IMR-90 (cell line): ENCODE data around the gene ATP4B. TPM values are rescaled to one million over a fixed set of nuclear protein-coding genes. Genes with fewer than 3 reads are reported as not detected.

Source experiments
- ATAC-seq: fragments of 200-7000 bp; cut with Tn5 transposase; 2 replicates; pipeline ENCODE4 v1.9.1; 2020; ENCODE audit warnings: low read depth, mild to moderate bottlenecking, moderate library complexity
- BruUV-seq: library from RNA; stranded (reverse); fragments of 400-500 nt; replicated peaks from 2 replicates; lab custom pipeline; 2021; lab: Mats Ljungman, UMichigan
- CTCF ChIA-PET: fragments of 300-600 bp; formaldehyde crosslinking; extraction: SDS; loops from one replicate; lab custom pipeline; 2021; ENCODE audit warnings: antibody characterized with exemption; lab: Yijun Ruan, JAX
- POLR2A ChIA-PET: fragments of 300-600 bp; sonication (Branson Sonifier 250); formaldehyde crosslinking; loops from one replicate; lab custom pipeline; 2022; ENCODE audit warnings: antibody characterized with exemption; ENCODE audit not compliant: unreplicated experiment; lab: Charles Lee
- DNase-seq: peaks from one replicate; pipeline ENCODE4 v3.0.0; 2013
- H2AFZ ChIP-seq: replicated peaks from 2 replicates; pipeline ENCODE3; 2013; ENCODE audit warnings: low read length, mild to moderate bottlenecking; ENCODE audit not compliant: poor library complexity
- H2AK5ac ChIP-seq: 2 replicates; pipeline ENCODE4 v1.6.1; 2013; ENCODE audit warnings: low read depth, low read length, inconsistent platforms
- H2AK9ac ChIP-seq: replicated peaks from 2 replicates; pipeline ENCODE3; 2013; ENCODE audit warnings: mild to moderate bottlenecking, low read depth, low read length, moderate library complexity; ENCODE audit not compliant: poor library complexity
- H2BK120ac ChIP-seq: 2 replicates; pipeline ENCODE4 v1.6.1; 2013; ENCODE audit warnings: low read depth, low read length, inconsistent platforms
- H2BK15ac ChIP-seq: 3 replicates; pipeline ENCODE4 v1.6.1; 2013; ENCODE audit warnings: low read depth, low read length, inconsistent platforms
- H2BK20ac ChIP-seq: 2 replicates; pipeline ENCODE4 v1.6.1; 2013; ENCODE audit warnings: low read depth, mild to moderate bottlenecking, inconsistent platforms, low read length, moderate library complexity
- H2BK5ac ChIP-seq: 2 replicates; pipeline ENCODE4 v1.6.1; 2013; ENCODE audit warnings: mild to moderate bottlenecking, low read depth, low read length, inconsistent platforms; ENCODE audit not compliant: poor library complexity, severe bottlenecking
- H3K14ac ChIP-seq: replicated peaks from 2 replicates; pipeline ENCODE4 v1.6.1; 2013; ENCODE audit warnings: low read depth, low read length, inconsistent platforms
- H3K18ac ChIP-seq: 2 replicates; pipeline ENCODE4 v1.6.1; 2013; ENCODE audit warnings: low read depth, low read length, control low read depth
- H3K23ac ChIP-seq: 2 replicates; pipeline ENCODE4 v1.6.1; 2013; ENCODE audit warnings: low read depth, low read length, inconsistent platforms
- H3K27ac ChIP-seq: 2 replicates; pipeline ENCODE4 v1.5.1; 2013; ENCODE audit warnings: mild to moderate bottlenecking, control low read depth, low read length; ENCODE audit not compliant: insufficient read depth
- H3K27me3 ChIP-seq: 2 replicates; pipeline ENCODE4 v1.6.1; 2013; ENCODE audit warnings: low read length; ENCODE audit not compliant: control insufficient read depth, insufficient read depth
- H3K36me3 ChIP-seq: 2 replicates; pipeline ENCODE4 v1.6.1; 2013; ENCODE audit warnings: low read length, mixed read lengths; ENCODE audit not compliant: control insufficient read depth, insufficient read depth
- H3K4ac ChIP-seq: 2 replicates; pipeline ENCODE4 v1.6.1; 2013; ENCODE audit warnings: low read depth, low read length, inconsistent platforms
- H3K4me1 ChIP-seq: 2 replicates; pipeline ENCODE4 v1.6.1; 2013; ENCODE audit warnings: low read length, mixed read lengths; ENCODE audit not compliant: control insufficient read depth, insufficient read depth
- H3K4me2 ChIP-seq: 2 replicates; pipeline ENCODE4 v1.6.1; 2013; ENCODE audit warnings: low read depth, mild to moderate bottlenecking, control low read depth, low read length, moderate library complexity
- H3K4me3 ChIP-seq: 2 replicates; pipeline ENCODE4 v1.5.1; 2013; ENCODE audit warnings: low read depth, mild to moderate bottlenecking, control low read depth, low read length, moderate library complexity; ENCODE audit not compliant: insufficient read depth
- H3K56ac ChIP-seq: 2 replicates; pipeline ENCODE4 v1.6.1; 2013; ENCODE audit warnings: low read length, inconsistent platforms; ENCODE audit not compliant: insufficient read depth; ENCODE audit errors: extremely low read depth
- H3K79me1 ChIP-seq, 2 experiments: 2 replicates each; pipeline ENCODE4 v1.6.1; 2013; ENCODE audit warnings: low read length in 2 of 2, inconsistent platforms in 1 of 2, low read depth in 1 of 2
- H3K9ac ChIP-seq: 2 replicates; pipeline ENCODE4 v1.6.1; 2013; ENCODE audit warnings: low read depth, low read length, control low read depth
- H3K9me1 ChIP-seq: 2 replicates; pipeline ENCODE4 v1.6.1; 2013; ENCODE audit warnings: low read length, inconsistent platforms; ENCODE audit not compliant: insufficient read depth
- H3K9me3 ChIP-seq: 2 replicates; pipeline ENCODE4 v1.6.1; 2013; ENCODE audit warnings: low read length; ENCODE audit not compliant: control insufficient read depth, insufficient read depth
- H4K20me1 ChIP-seq: 2 replicates; pipeline ENCODE4 v1.6.1; 2013; ENCODE audit warnings: low read length, inconsistent platforms; ENCODE audit not compliant: insufficient read depth
- H4K5ac ChIP-seq: 2 replicates; pipeline ENCODE4 v1.6.1; 2013; ENCODE audit warnings: mild to moderate bottlenecking, low read depth, low read length, control low read depth
- H4K8ac ChIP-seq, 2 experiments: 2 replicates each; pipeline ENCODE4 v1.6.1; 2013; ENCODE audit warnings: low read depth in 2 of 2, low read length in 2 of 2, control low read depth in 1 of 2, inconsistent platforms in 1 of 2
- H4K91ac ChIP-seq: 2 replicates; pipeline ENCODE4 v1.6.1; 2013; ENCODE audit warnings: low read depth, low read length, inconsistent platforms; ENCODE audit not compliant: insufficient read depth
- BHLHE40 ChIP-seq: fragments of 150-350 bp; IDR thresholded peaks from 2 replicates; pipeline ENCODE4 v1.6.1; 2016; ENCODE audit warnings: mild to moderate bottlenecking, low read depth, low read length
- CHD1 ChIP-seq: IDR thresholded peaks from 2 replicates; pipeline ENCODE4 v1.6.1; 2012; ENCODE audit warnings: low read depth, low read length, improper control_type of control experiment
- ELK1 ChIP-seq: fragments of 150-350 bp; IDR thresholded peaks from 2 replicates; pipeline ENCODE4 v1.6.1; 2016; ENCODE audit warnings: low read depth, mild to moderate bottlenecking, low read length, moderate library complexity, borderline replicate concordance
- RAD21 ChIP-seq: IDR thresholded peaks from 2 replicates; pipeline ENCODE4 v1.6.1; 2012; ENCODE audit warnings: low read length, improper control_type of control experiment
- RFX5 ChIP-seq: IDR thresholded peaks from 2 replicates; pipeline ENCODE4 v1.8.0; 2012; ENCODE audit warnings: low read depth, mild to moderate bottlenecking, low read length, moderate library complexity
- WGBS, 2 experiments: methylation state at CpG; one replicate each; pipeline versions ENCODE4 v1.1.5 to v1.1.7; 2013; ENCODE audit warnings: missing lambda C conversion rate in 2 of 2; ENCODE audit not compliant: insufficient read length in 1 of 2; ENCODE audit errors: extremely low coverage in 2 of 2; 5-methylcytosine and 5-hydroxymethylcytosine counted together
- dilution Hi-C: fragments of 300-500 bp; cut with HindIII; formaldehyde crosslinking; loops from one replicate; pipeline ENCODE4 v1.14.3; 2018; ENCODE audit warnings: low sequenced_read_pairs; ENCODE audit not compliant: unreplicated experiment
- in situ Hi-C: fragments of 300-500 bp; cut with MboI; formaldehyde crosslinking; loops from 3 replicates; pipeline ENCODE4 v1.14.3; 2019; ENCODE audit warnings: low sequenced_read_pairs, inconsistent platforms, mixed read lengths
- intact Hi-C: fragments of 100-400 bp; cut with micrococcal nuclease; formaldehyde crosslinking; loops from 2 replicates; pipeline ENCODE4 v1.10.0; 2022
- polyA plus RNA-seq, 3 experiments: library from polyadenylated mRNA; depleted of rRNA; stranded (reverse); fragments of >200 nt; gene quantifications; 2 replicates each; pipeline ENCODE4 v1.2.3, GENCODE V29; 2012; ENCODE audit warnings: low replicate concordance in 1 of 3
- total RNA-seq: library from RNA; depleted of rRNA; stranded (reverse); fragments of >200 nt; gene quantifications from 2 replicates; pipeline ENCODE4 v1.2.3, GENCODE V29; 2012

ATP4B gene
- total and polyA plus RNA-seq, 2 of the 4 experiments (the other 2 are of a cell fraction) = not detected

GRCh38 chr13:113650731-113651148 lies 7.3 kb downstream of the ATP4B start:
- no peak overlapping the region for H3K18ac ChIP-seq
- H3K36me3 ChIP-seq = peaks cover 1% of the 10 kb centered on the region; the same call in 1 of the 2 replicates
- no peak overlapping the region for H2BK15ac ChIP-seq
- in situ Hi-C loops (no loop called here), dilution Hi-C loops (no loop called here), intact Hi-C loops (no loop called here)
- H3K4me2 ChIP-seq = no peak overlapping the region
- H3K9me1 ChIP-seq = 0 out of 2 replicates have a peak, but pooled peaks cover 4% of the 10 kb centered on the region
- no peaks in the 10 kb centered on the region for H3K27me3 ChIP-seq
- CTCF ChIA-PET = no interaction called here
- no peak overlapping the region for H4K91ac ChIP-seq
- H2BK120ac ChIP-seq = no peak overlapping the region
- H4K5ac ChIP-seq = no peak overlapping the region
- ATAC-seq (no peak), DNase-seq (no peak)
- BruUV-seq = no TSS peak
- no peak for TF ChIP-seq BHLHE40
- TF ChIP-seq CHD1 = no peak
- no peak for TF ChIP-seq ELK1
- no peak for TF ChIP-seq RAD21
- no peak for TF ChIP-seq RFX5
- H2BK5ac ChIP-seq = no peak overlapping the region
- no peaks in the 10 kb centered on the region; the same call in 1 of the 2 replicates for H4K20me1 ChIP-seq
- no peak overlapping the region for H3K9ac ChIP-seq
- H3K27ac ChIP-seq = no peak overlapping the region
- H4K8ac ChIP-seq = no peak overlapping the region
- H3K4ac ChIP-seq = no peak overlapping the region
- H3K56ac ChIP-seq = no peak overlapping the region
- no peak overlapping the region for H2AK9ac ChIP-seq
- H3K4me1 ChIP-seq = peaks cover 2% of the 10 kb centered on the region; the same call in 1 of the 2 replicates
- no peaks in the 10 kb centered on the region for H3K9me3 ChIP-seq
- 97% methylated on average over 12 of the region's 16 CpGs; no CpG with 5 or more reads in 1 of the 2 experiments for WGBS, 2 experiments
- no peak overlapping the region for H2AK5ac ChIP-seq
- H3K14ac ChIP-seq = no peak overlapping the region
- H2AFZ ChIP-seq = no peak overlapping the region
- no peak overlapping the region for H3K4me3 ChIP-seq
- no peaks in the 10 kb centered on the region for H3K79me1 ChIP-seq
- H2BK20ac ChIP-seq = no peak overlapping the region
- no peak overlapping the region for H3K23ac ChIP-seq
- POLR2A ChIA-PET = no interaction called here
